ENCODE measurements around the gene ITPRID2.
"Not testable (repeated sequence)": the region's sequence is repeated elsewhere in the genome, so short reads cannot be mapped to it uniquely, and the experiment has no call there.

The ITPRID2 gene

GRCh38 chr2:181961167-181961566 lies 69.6 kb downstream of the ITPRID2 start:
- DNase-seq = not testable (repeated sequence)

GRCh38 chr2:181962142-181962541 lies 70.6 kb downstream of the ITPRID2 start:
- DNase-seq = no peak

GRCh38 chr2:181970160-181970794 lies 78.7 kb downstream of the ITPRID2 start:
- DNase-seq = no peak

GRCh38 chr2:181971032-181971431 lies 79.5 kb downstream of the ITPRID2 start:
- DNase-seq = no peak

- no peak for DNase-seq
Observed at GRCh38 chr2:181972431-181973170, 81.1 kb downstream of the ITPRID2 start.

GRCh38 chr2:181973171-181973783 lies 81.7 kb downstream of the ITPRID2 start:
- no peak for DNase-seq

- DNase-seq = no peak
Observed at GRCh38 chr2:181977661-181978350, 86.3 kb downstream of the ITPRID2 start.

GRCh38 chr2:181978351-181979150 lies 87.0 kb downstream of the ITPRID2 start:
- DNase-seq = no peak

Data from inflammatory macrophage (primary cell).